ENCODE data around the gene PTH1R. TPM values are rescaled to one million over a fixed set of nuclear protein-coding genes. Genes with fewer than 3 reads are reported as not detected.

PTH1R gene
- polyA plus RNA-seq, 1 of the 3 experiments (the other 2 are of a cell fraction), result 0.07 TPM

DNA sequence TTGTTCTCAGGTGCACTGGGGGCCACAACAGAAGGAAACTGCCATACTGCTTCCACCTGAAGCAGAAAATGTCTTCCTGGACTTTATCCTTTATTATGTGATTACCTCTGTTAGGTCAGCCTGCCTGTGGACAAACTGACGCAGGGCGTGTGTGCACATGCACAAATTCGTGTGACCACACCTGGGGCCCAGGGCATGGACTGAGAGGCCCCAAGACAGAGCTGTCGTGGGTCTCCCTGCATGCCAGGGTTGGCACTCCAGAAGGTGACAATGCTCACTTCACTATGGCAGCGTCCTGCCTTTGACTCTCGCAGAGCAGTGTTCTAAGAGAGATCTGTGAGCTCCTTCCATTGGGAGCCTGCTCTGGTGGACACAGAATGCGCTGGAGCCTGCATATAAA, 64.6 kb downstream of the PTH1R start:
- WGBS (ENCODE audit: low lambda C conversion rate), result 93% methylated on average over 7 of the region's 7 CpGs
- TF ChIP-seq EP300 (IDR thresholded peaks at IDR 0.05; ENCODE audit: borderline replicate concordance in 1 of 2, low read depth in 1 of 2, low read length in 1 of 2) (no peak), RFX5 (IDR thresholded peaks at IDR 0.05; ENCODE audit: low read length) (no peak), EZH2phosphoT487 (IDR thresholded peaks at IDR 0.05; ENCODE audit: borderline replicate concordance, low read depth) (no peak), ELF1 (IDR thresholded peaks at IDR 0.05) (no peak), NFIC (IDR thresholded peaks at IDR 0.05; ENCODE audit: borderline replicate concordance) (no peak), RCOR1 (IDR thresholded peaks at IDR 0.05; ENCODE audit: low read length) (no peak), GATA2 (CRISPR knock-in tag; IDR thresholded peaks at IDR 0.05) (no peak), REST (IDR thresholded peaks at IDR 0.05; ENCODE audit: low read depth, low read length) (no peak), CHD2 (IDR thresholded peaks at IDR 0.05; ENCODE audit: low read length, partially characterized antibody) (no peak), POLR2AphosphoS5 (IDR thresholded peaks at IDR 0.05; ENCODE audit: low read depth, low read length) (no peak), MXI1 (IDR thresholded peaks at IDR 0.05; ENCODE audit: low read depth, low read length) (no peak), YY1 (IDR thresholded peaks at IDR 0.05; ENCODE audit: low read depth) (no peak), RXRA (IDR thresholded peaks at IDR 0.05; ENCODE audit: borderline replicate concordance, low read depth) (no peak), FOSL2 (IDR thresholded peaks at IDR 0.05; ENCODE audit: borderline replicate concordance, low read depth) (no peak), SMC3 (IDR thresholded peaks at IDR 0.05; ENCODE audit: low read depth, low read length) (no peak), SIN3A (IDR thresholded peaks at IDR 0.05; ENCODE audit: borderline replicate concordance, low read depth, low read length) (no peak)
- TF ChIP-seq, protein P1, sequence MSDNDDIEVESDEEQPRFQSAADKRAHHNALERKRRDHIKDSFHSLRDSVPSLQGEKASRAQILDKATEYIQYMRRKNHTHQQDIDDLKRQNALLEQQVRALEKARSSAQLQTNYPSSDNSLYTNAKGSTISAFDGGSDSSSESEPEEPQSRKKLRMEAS (IDR thresholded peaks at IDR 0.05; ENCODE audit: low read depth), result no peak
- TF ChIP-seq, protein P2, sequence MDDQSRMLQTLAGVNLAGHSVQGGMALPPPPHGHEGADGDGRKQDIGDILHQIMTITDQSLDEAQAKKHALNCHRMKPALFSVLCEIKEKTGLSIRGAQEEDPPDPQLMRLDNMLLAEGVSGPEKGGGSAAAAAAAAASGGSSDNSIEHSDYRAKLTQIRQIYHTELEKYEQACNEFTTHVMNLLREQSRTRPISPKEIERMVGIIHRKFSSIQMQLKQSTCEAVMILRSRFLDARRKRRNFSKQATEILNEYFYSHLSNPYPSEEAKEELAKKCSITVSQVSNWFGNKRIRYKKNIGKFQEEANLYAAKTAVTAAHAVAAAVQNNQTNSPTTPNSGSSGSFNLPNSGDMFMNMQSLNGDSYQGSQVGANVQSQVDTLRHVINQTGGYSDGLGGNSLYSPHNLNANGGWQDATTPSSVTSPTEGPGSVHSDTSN (IDR thresholded peaks at IDR 0.05), result no peak
- TF ChIP-seq, protein P3, sequence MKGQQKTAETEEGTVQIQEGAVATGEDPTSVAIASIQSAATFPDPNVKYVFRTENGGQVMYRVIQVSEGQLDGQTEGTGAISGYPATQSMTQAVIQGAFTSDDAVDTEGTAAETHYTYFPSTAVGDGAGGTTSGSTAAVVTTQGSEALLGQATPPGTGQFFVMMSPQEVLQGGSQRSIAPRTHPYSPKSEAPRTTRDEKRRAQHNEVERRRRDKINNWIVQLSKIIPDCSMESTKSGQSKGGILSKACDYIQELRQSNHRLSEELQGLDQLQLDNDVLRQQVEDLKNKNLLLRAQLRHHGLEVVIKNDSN (IDR thresholded peaks at IDR 0.05; ENCODE audit: borderline replicate concordance, low read depth), result no peak
- H3K9me2 ChIP-seq, result no peaks in the 10 kb centered on the region
- POLR2A ChIA-PET, result interaction anchor here (1.4 kb wide), 1 partner anchor 38 kb away, joined by 6 read pairs; the partner anchor contains the start of gene NBEAL2
- H3K9me3 ChIP-seq, result no peaks in the 10 kb centered on the region
- no peak overlapping the region for H2AFZ ChIP-seq (ENCODE audit: low read depth)
- no peak overlapping the region for H3K4me3 ChIP-seq (ENCODE audit: low read depth in 2 of 2, low read length in 1 of 2)
- peaks cover 16 to 35% of the 10 kb centered on the region in 2 experiments for H3K36me3 ChIP-seq (replicated peaks in 1 of 2; ENCODE audit: control insufficient read depth in 1 of 2, insufficient read depth in 2 of 2, low read length in 1 of 2)
- no peak overlapping the region for H3K9ac ChIP-seq
- CTCF ChIA-PET, result interaction anchor here (0.7 to 1.0 kb wide), 3 partner anchors 12 to 18 kb away, joined by 3 to 4 read pairs (median 3); no protein-coding TSS in a partner anchor
- no peak overlapping the region for H3K27ac ChIP-seq (ENCODE audit: low read depth in 2 of 2, low read length in 1 of 2)
- H3K4me2 ChIP-seq, result no peak overlapping the region
- H4K20me1 ChIP-seq (ENCODE audit: insufficient read depth), result peaks cover 45% of the 10 kb centered on the region
- H3K4me1 ChIP-seq (ENCODE audit: control insufficient read depth in 1 of 2, insufficient read depth in 2 of 2, low read depth in 1 of 2, low read length in 1 of 2), result peaks cover 6 to 16% of the 10 kb centered on the region in 2 experiments; a peak in 2 of 4 replicates
- H3K27me3 ChIP-seq (ENCODE audit: insufficient read depth), result no peaks in the 10 kb centered on the region
- peaks cover 3% of the 10 kb centered on the region for H3F3A ChIP-seq (replicated peaks; ENCODE audit: insufficient read depth)
- DNase-seq, result no peak
- H3K79me2 ChIP-seq (ENCODE audit: insufficient read depth), result peaks cover 90% of the 10 kb centered on the region

Data from SK-N-SH (cell line).